Nasal cavity respiratory epithelium epithelial cell of viscerocranial mucosa (primary cell): ENCODE data around the gene ELK3. TPM values are rescaled to one million over a fixed set of nuclear protein-coding genes. Genes with fewer than 3 reads are reported as not detected.

Experiments
- total RNA-seq: library from RNA; depleted of rRNA; stranded (reverse); fragments of >200 nt; gene quantifications from 2 replicates; pipeline ENCODE4 v1.2.3, GENCODE V29; 2014

Gene ELK3
- 8.2 and 19.4 TPM in 2 replicates for total RNA-seq

GRCh38 chr12:96193725-96194575, at the start of gene ELK3:
ELK3 (plus strand) TSS chr12:96194375.

Other genes starting within 250 kb of the ELK3 start
- 0.68 and 0.78 TPM in 2 replicates for gene HAL, start 198.0 kb upstream of the ELK3 start, total RNA-seq
- 69.4 and 89.6 TPM in 2 replicates for gene LTA4H, start 158.8 kb upstream of the ELK3 start, total RNA-seq
- 49.9 and 56.3 TPM in 2 replicates for gene CDK17, start 206.1 kb downstream of the ELK3 start, total RNA-seq